Activated CD8-positive, alpha-beta memory T cell treated with anti-CD3 and anti-CD28 coated beads for 1 hour (primary cell): Measurements from ENCODE around the gene KCNMA1.

Source experiments
- DNase-seq, 2 donors: peaks; one replicate each; pipeline ENCODE4 v3.0.0-alpha.2; 2020; ENCODE audit warnings: low read depth in 1 of 2; ENCODE audit errors: extremely low read depth in 1 of 2

Gene KCNMA1

GRCh38 chr10:77290528-77291155 is 347.0 kb downstream of the KCNMA1 start:
- no peak for DNase-seq

GRCh38 chr10:77289790-77290189 is 347.8 kb downstream of the KCNMA1 start:
- no peak for DNase-seq

- DNase-seq = no peak
Observed at GRCh38 chr10:77289027-77289501, 348.5 kb downstream of the KCNMA1 start.

- no peak for DNase-seq
Observed at GRCh38 chr10:77287647-77288120, 349.9 kb downstream of the KCNMA1 start.

- no peak for DNase-seq
Observed at GRCh38 chr10:77286531-77287508, 350.8 kb downstream of the KCNMA1 start.

- no peak for DNase-seq
Observed at GRCh38 chr10:77285529-77286182, 352.0 kb downstream of the KCNMA1 start.

- no peak for DNase-seq
Observed at GRCh38 chr10:77284797-77285196, 352.8 kb downstream of the KCNMA1 start.

GRCh38 chr10:77283326-77283725 is 354.3 kb downstream of the KCNMA1 start:
- no peak for DNase-seq

- no peak for DNase-seq
Observed at GRCh38 chr10:77282163-77282562, 355.4 kb downstream of the KCNMA1 start.

- no peak for DNase-seq
Observed at GRCh38 chr10:77281719-77282118, 355.9 kb downstream of the KCNMA1 start.

GRCh38 chr10:77279207-77279606 is 358.4 kb downstream of the KCNMA1 start:
- DNase-seq = no peak

- no peak for DNase-seq
Observed at GRCh38 chr10:77274046-77274795, 363.4 kb downstream of the KCNMA1 start.

- no peak for DNase-seq
Observed at GRCh38 chr10:77269163-77269562, 368.4 kb downstream of the KCNMA1 start.

GRCh38 chr10:77268721-77269120 is 368.9 kb downstream of the KCNMA1 start:
- no peak for DNase-seq

GRCh38 chr10:77267703-77268675 is 369.6 kb downstream of the KCNMA1 start:
- no peak for DNase-seq

GRCh38 chr10:77266242-77266641 is 371.4 kb downstream of the KCNMA1 start:
- DNase-seq = no peak

- DNase-seq = no peak
Observed at GRCh38 chr10:77264527-77264926, 373.1 kb downstream of the KCNMA1 start.

GRCh38 chr10:77264107-77264506 is 373.5 kb downstream of the KCNMA1 start:
- no peak for DNase-seq

GRCh38 chr10:77263700-77264099 is 373.9 kb downstream of the KCNMA1 start:
- no peak for DNase-seq
